GM12875 (cell line): ENCODE measurements around the gene TRPC4AP.

Source experiments
- H3K4me3 ChIP-seq: one replicate; pipeline ENCODE4 v1.5.1; 2011; ENCODE audit warnings: low read depth, low read length, control low read depth
- CTCF ChIP-seq: IDR thresholded peaks from 2 replicates; pipeline ENCODE4 v1.5.1; 2011; ENCODE audit warnings: low read depth, mild to moderate bottlenecking, control low read depth, inconsistent platforms, low read length, moderate library complexity, borderline replicate concordance; ENCODE audit not compliant: insufficient read depth

Gene TRPC4AP

GRCh38 chr20:34974246-34974645 is 118.4 kb downstream of the TRPC4AP start:
- TF ChIP-seq CTCF: no peak
- H3K4me3 ChIP-seq: no peak overlapping the region

- H3K4me3 ChIP-seq: no peak overlapping the region
- no peak for TF ChIP-seq CTCF
Measured at GRCh38 chr20:34971561-34972235, 120.9 kb downstream of the TRPC4AP start.

GRCh38 chr20:34970846-34971560 is 121.6 kb downstream of the TRPC4AP start:
- H3K4me3 ChIP-seq: no peak overlapping the region
- TF ChIP-seq CTCF: no peak

GRCh38 chr20:34970193-34970840 is 122.3 kb downstream of the TRPC4AP start:
- H3K4me3 ChIP-seq: no peak overlapping the region
- TF ChIP-seq CTCF: no peak

GRCh38 chr20:34968042-34968775 is 124.4 kb downstream of the TRPC4AP start:
- H3K4me3 ChIP-seq: no peak overlapping the region
- no peak for TF ChIP-seq CTCF

- no peak overlapping the region for H3K4me3 ChIP-seq
- TF ChIP-seq CTCF: no peak
Measured at GRCh38 chr20:34967421-34967820, 125.2 kb downstream of the TRPC4AP start.
